T-helper 2 cell treated with Interferon-gamma antibody and Interleukin-4, amounts not matched to agents 5 μg/mL and 100 μg/mL, for 36 hours (primary cell): ENCODE results near the gene INPP4A.

ENCODE experiments used
- DNase-seq: peaks from one replicate; pipeline ENCODE4 v3.0.0; 2021; ENCODE audit warnings: low spot score
- H3K27ac Mint-ChIP-seq: one replicate; pipeline ENCODE4 v1.8.0; 2021; ENCODE audit warnings: mild to moderate bottlenecking, mixed read lengths
- H3K27me3 Mint-ChIP-seq: one replicate; pipeline ENCODE4 v1.8.0; 2021; ENCODE audit warnings: low read depth, mixed read lengths
- H3K36me3 Mint-ChIP-seq: one replicate; pipeline ENCODE4 v1.8.0; 2021; ENCODE audit warnings: low read depth, mixed read lengths
- H3K4me1 Mint-ChIP-seq: one replicate; pipeline ENCODE4 v1.8.0; 2021; ENCODE audit warnings: low read depth, mixed read lengths
- H3K4me3 Mint-ChIP-seq: one replicate; pipeline ENCODE4 v1.8.0; 2022; ENCODE audit warnings: mild to moderate bottlenecking, moderate library complexity, mixed read lengths
- H3K9me3 Mint-ChIP-seq: one replicate; pipeline ENCODE4 v1.8.0; 2021; ENCODE audit warnings: mixed read lengths

The INPP4A gene

GRCh38 chr2:98469862-98470544 lies 25.3 kb downstream of the INPP4A start:
- Mint-ChIP-seq H3K4me1 (peaks cover 87% of the 10 kb centered on the region), H3K4me3 (peak overlapping the region; percentile 66), H3K27ac (peak overlapping the region; percentile 78), H3K9me3 (no peaks in the 10 kb centered on the region), H3K36me3 (peaks cover 48% of the 10 kb centered on the region), H3K27me3 (no peaks in the 10 kb centered on the region)
- no peak for DNase-seq

- no peak for DNase-seq
- Mint-ChIP-seq H3K27ac (peak overlapping the region; percentile 90), H3K4me3 (peak overlapping the region; percentile 77), H3K36me3 (peaks cover 47% of the 10 kb centered on the region), H3K27me3 (no peaks in the 10 kb centered on the region), H3K9me3 (no peaks in the 10 kb centered on the region), H3K4me1 (peaks cover 88% of the 10 kb centered on the region)
Measured at GRCh38 chr2:98470851-98471255, 26.2 kb downstream of the INPP4A start.

- H3K36me3 Mint-ChIP-seq: peaks cover 40% of the 10 kb centered on the region
- H3K4me3 Mint-ChIP-seq: peak overlapping the region; percentile 77
- peaks cover 87% of the 10 kb centered on the region for H3K4me1 Mint-ChIP-seq
- peak overlapping the region; percentile 90 for H3K27ac Mint-ChIP-seq
- DNase-seq: no peak
- no peaks in the 10 kb centered on the region for H3K27me3 Mint-ChIP-seq
- no peaks in the 10 kb centered on the region for H3K9me3 Mint-ChIP-seq
Measured at GRCh38 chr2:98471402-98472131, 26.9 kb downstream of the INPP4A start.

GRCh38 chr2:98472132-98472650 lies 27.5 kb downstream of the INPP4A start:
- Mint-ChIP-seq H3K4me1 (peaks cover 86% of the 10 kb centered on the region), H3K27ac (peak overlapping the region; percentile 90), H3K27me3 (no peaks in the 10 kb centered on the region), H3K36me3 (peaks cover 39% of the 10 kb centered on the region), H3K4me3 (peak overlapping the region; percentile 77), H3K9me3 (no peaks in the 10 kb centered on the region)
- no peak for DNase-seq

GRCh38 chr2:98472961-98473746 lies 28.5 kb downstream of the INPP4A start:
- Mint-ChIP-seq H3K4me3 (peak overlapping the region; percentile 77), H3K27ac (peak overlapping the region; percentile 90), H3K4me1 (peaks cover 87% of the 10 kb centered on the region), H3K36me3 (peaks cover 41% of the 10 kb centered on the region), H3K9me3 (no peaks in the 10 kb centered on the region), H3K27me3 (no peaks in the 10 kb centered on the region)
- no peak for DNase-seq

- no peak for DNase-seq
- peaks cover 87% of the 10 kb centered on the region for H3K4me1 Mint-ChIP-seq
- peak overlapping the region; percentile 90 for H3K27ac Mint-ChIP-seq
Measured at GRCh38 chr2:98473995-98474780, 29.5 kb downstream of the INPP4A start.

GRCh38 chr2:98474979-98475632 lies 30.4 kb downstream of the INPP4A start:
- peak overlapping the region; percentile 66 for H3K27ac Mint-ChIP-seq
- H3K4me1 Mint-ChIP-seq: peaks cover 91% of the 10 kb centered on the region
- peak overlapping the region; percentile 60 for H3K4me3 Mint-ChIP-seq
- no peak for DNase-seq
- H3K9me3 Mint-ChIP-seq: no peaks in the 10 kb centered on the region
- no peaks in the 10 kb centered on the region for H3K27me3 Mint-ChIP-seq
- H3K36me3 Mint-ChIP-seq: peaks cover 32% of the 10 kb centered on the region

More at GRCh38 chr2:98473995-98474780, 29.5 kb downstream of the INPP4A start:
- peaks cover 39% of the 10 kb centered on the region for H3K36me3 Mint-ChIP-seq
- no peaks in the 10 kb centered on the region for H3K27me3 Mint-ChIP-seq
- H3K4me3 Mint-ChIP-seq: peak overlapping the region; percentile 77
- no peaks in the 10 kb centered on the region for H3K9me3 Mint-ChIP-seq

- peak overlapping the region; percentile 13 for H3K27ac Mint-ChIP-seq
- H3K27me3 Mint-ChIP-seq: no peaks in the 10 kb centered on the region
- H3K4me1 Mint-ChIP-seq: peaks cover 93% of the 10 kb centered on the region
- no peaks in the 10 kb centered on the region for H3K9me3 Mint-ChIP-seq
- no peak overlapping the region for H3K4me3 Mint-ChIP-seq
- no peak for DNase-seq
- peaks cover 24% of the 10 kb centered on the region for H3K36me3 Mint-ChIP-seq
Measured at GRCh38 chr2:98476192-98476868, 31.7 kb downstream of the INPP4A start.

- H3K9me3 Mint-ChIP-seq: no peaks in the 10 kb centered on the region
- H3K27me3 Mint-ChIP-seq: no peaks in the 10 kb centered on the region
- H3K36me3 Mint-ChIP-seq: peaks cover 24% of the 10 kb centered on the region
- no peak overlapping the region for H3K4me3 Mint-ChIP-seq
- H3K4me1 Mint-ChIP-seq: peaks cover 90% of the 10 kb centered on the region
- no peak for DNase-seq
- H3K27ac Mint-ChIP-seq: no peak overlapping the region
Measured at GRCh38 chr2:98477036-98477435, 32.4 kb downstream of the INPP4A start.

- H3K27me3 Mint-ChIP-seq: no peaks in the 10 kb centered on the region
- H3K9me3 Mint-ChIP-seq: no peaks in the 10 kb centered on the region
- H3K36me3 Mint-ChIP-seq: peaks cover 24% of the 10 kb centered on the region
- peak overlapping the region; percentile 41 for H3K27ac Mint-ChIP-seq
- H3K4me3 Mint-ChIP-seq: peak overlapping the region; percentile 36
- H3K4me1 Mint-ChIP-seq: peaks cover 90% of the 10 kb centered on the region
- no peak for DNase-seq
Measured at GRCh38 chr2:98477506-98477905, 32.8 kb downstream of the INPP4A start.

- Mint-ChIP-seq H3K27me3 (no peaks in the 10 kb centered on the region), H3K36me3 (peaks cover 22% of the 10 kb centered on the region), H3K9me3 (no peaks in the 10 kb centered on the region), H3K27ac (peak overlapping the region; percentile 87), H3K4me3 (peak overlapping the region; percentile 74), H3K4me1 (peaks cover 86% of the 10 kb centered on the region)
- DNase-seq: no peak
Measured at GRCh38 chr2:98478088-98478551, 33.5 kb downstream of the INPP4A start.

GRCh38 chr2:98478907-98479306 lies 34.2 kb downstream of the INPP4A start:
- Mint-ChIP-seq H3K27ac (peak overlapping the region; percentile 87), H3K27me3 (no peaks in the 10 kb centered on the region), H3K4me1 (peaks cover 86% of the 10 kb centered on the region)

More at GRCh38 chr2:98478907-98479306, 34.2 kb downstream of the INPP4A start:
- peak overlapping the region; percentile 74 for H3K4me3 Mint-ChIP-seq
- no peaks in the 10 kb centered on the region for H3K9me3 Mint-ChIP-seq
- no peak for DNase-seq
- peaks cover 24% of the 10 kb centered on the region for H3K36me3 Mint-ChIP-seq
